Esophagus muscularis mucosa (tissue), 4 donors: ENCODE measurements around the gene RDX. TPM values are rescaled to one million over a fixed set of nuclear protein-coding genes. Genes with fewer than 3 reads are reported as not detected.
A peak's percentile ranks its signal among the peaks of the same experiment; 100 is the strongest.
"Not testable (repeated sequence)": the region's sequence is repeated elsewhere in the genome, so short reads cannot be mapped to it uniquely, and the experiment has no call there.

ENCODE experiments used
- DNase-seq: peaks from one replicate; pipeline ENCODE4 v3.0.0-alpha.2; 2017; ENCODE audit errors: extremely low spot score
- H3K27ac ChIP-seq, 4 donors: fragments of 200-600 bp; sonication (generic); replicated peaks in 1 of 4; 1 replicate in 3 of 4; 2 replicates in 1 of 4; pipeline ENCODE4 v1.5.1; 2016 to 2019; ENCODE audit warnings: mild to moderate bottlenecking in 1 of 4
- H3K27me3 ChIP-seq, 4 donors: fragments of 200-600 bp; sonication (generic); one replicate each; pipeline versions ENCODE4 v1.5.1 to v1.6.0; 2016 to 2019
- H3K36me3 ChIP-seq, 4 donors: fragments of 200-600 bp; sonication (generic); one replicate each; pipeline ENCODE4 v1.5.1; 2016 to 2019
- H3K4me1 ChIP-seq, 4 donors: fragments of 200-600 bp; sonication (generic); one replicate each; pipeline ENCODE4 v1.5.1; 2016 to 2019
- H3K4me3 ChIP-seq, 4 donors: fragments of 200-600 bp; sonication (generic); 1 replicate in 2 of 4; 2 replicates in 2 of 4; pipeline ENCODE4 v1.5.1; 2016 to 2019; ENCODE audit warnings: mild to moderate bottlenecking in 4 of 4, moderate library complexity in 1 of 4
- H3K9me3 ChIP-seq, 4 donors: fragments of 200-600 bp; sonication (generic); 1 replicate in 3 of 4; 2 replicates in 1 of 4; pipeline ENCODE4 v1.5.1; 2016 to 2019
- CTCF ChIP-seq, 3 experiments: fragments of 200-600 bp in 2 of 3; fragments of 450-650 bp in 1 of 3; sonication (generic) in 2 of 3; IDR thresholded peaks; one replicate each; pipeline ENCODE4 v1.5.1; 2017 to 2019; ENCODE audit warnings: antibody characterized with exemption in 3 of 3, mild to moderate bottlenecking in 2 of 3, moderate library complexity in 1 of 3
- EP300 ChIP-seq: sonication (generic); formaldehyde crosslinking; IDR thresholded peaks from one replicate; pipeline ENCODE4 v1.6.1; 2017; ENCODE audit warnings: antibody characterized with exemption
- POLR2A ChIP-seq: fragments of 450-650 bp; IDR thresholded peaks from one replicate; pipeline ENCODE4 v1.6.1; 2017; ENCODE audit warnings: antibody characterized with exemption, moderate library complexity, mild to moderate bottlenecking, low read depth
- POLR2AphosphoS5 ChIP-seq, 2 donors: sonication (generic); formaldehyde crosslinking; IDR thresholded peaks; one replicate each; pipeline ENCODE4 v1.6.1; 2017; ENCODE audit warnings: antibody characterized with exemption in 2 of 2
- WGBS: methylation state at CpG from one replicate; pipeline ENCODE4 v1.1.5; 2018; 5-methylcytosine and 5-hydroxymethylcytosine counted together
- intact Hi-C: fragments of 100-400 bp; cut with DNase I; formaldehyde crosslinking; loops from one replicate; pipeline ENCODE4 v1.15.1; 2023
- total RNA-seq, 4 donors: library from RNA; depleted of rRNA; stranded (reverse); fragments of >200 nt; gene quantifications; one replicate each; pipeline versions ENCODE4 v1.1.0 to v1.2.1, GENCODE V29; 2016

RDX gene
- total RNA-seq, 4 donors from 2014 or later, result 86.6 to 105 (median 90.4) TPM

GRCh38 chr11:110294509-110294908 lies 1.9 kb downstream of the RDX start:
- peak overlapping the region; percentile 96 to 99 (median 98) for H3K27ac ChIP-seq
- H3K36me3 ChIP-seq, result no peaks in the 10 kb centered on the region
- no peaks in the 10 kb centered on the region for H3K9me3 ChIP-seq
- TF ChIP-seq POLR2AphosphoS5 (IDR thresholded peaks at IDR 0.05) (no peak), POLR2A (no peak), EP300 (no peak)
- peak overlapping the region; percentile 88 to 97 (median 94) for H3K4me3 ChIP-seq
- no peak for DNase-seq
- H3K27me3 ChIP-seq, result no peaks in the 10 kb centered on the region
- peaks cover 46 to 69% (median 65%) of the 10 kb centered on the region in 4 donors for H3K4me1 ChIP-seq
- WGBS, result 36% methylated on average over 6 of the region's 6 CpGs
- intact Hi-C loops, result no loop called here

- Histone ChIP-seq H3K27ac (peak overlapping the region in 2 of 4 donors; percentile 32 to 99), H3K9me3 (no peaks in the 10 kb centered on the region), H3K27me3 (no peaks in the 10 kb centered on the region), H3K4me1 (peaks cover 47 to 78% (median 72%) of the 10 kb centered on the region in 4 donors), H3K36me3 (no peaks in the 10 kb centered on the region), H3K4me3 (peak overlapping the region; percentile 13 to 97 (median 92))
- no peak for TF ChIP-seq POLR2AphosphoS5 (IDR thresholded peaks at IDR 0.05)
- no peak for TF ChIP-seq POLR2A
- no peak for TF ChIP-seq CTCF (IDR thresholded peaks at IDR 0.05)
- no peak for TF ChIP-seq EP300
- intact Hi-C loops, result no loop called here
- no peak for DNase-seq
- 64% methylated on average over 4 of the region's 4 CpGs for WGBS
Measured at GRCh38 chr11:110293389-110293788, 3.0 kb downstream of the RDX start.

GRCh38 chr11:110292146-110292545 lies 4.3 kb downstream of the RDX start:
- DNase-seq, H3K27me3 ChIP-seq, intact Hi-C loops, H3K36me3 ChIP-seq, H3K9me3 ChIP-seq, H3K4me3 ChIP-seq, H3K27ac ChIP-seq: not testable (repeated sequence)
- H3K4me1 ChIP-seq, result peaks cover 51 to 83% (median 74%) of the 10 kb centered on the region in 4 donors
- WGBS, result 88% methylated on average over 4 of the region's 4 CpGs

GRCh38 chr11:110290591-110291334 lies 5.7 kb downstream of the RDX start:
- DNase-seq, result no peak
- no peak overlapping the region for H3K4me3 ChIP-seq
- H3K27ac ChIP-seq, result no peak overlapping the region
- peaks cover 52 to 93% (median 84%) of the 10 kb centered on the region in 4 donors for H3K4me1 ChIP-seq
- no peaks in the 10 kb centered on the region for H3K9me3 ChIP-seq
- 98% methylated on average over 7 of the region's 7 CpGs for WGBS
- H3K27me3 ChIP-seq, result no peaks in the 10 kb centered on the region
- no peak for TF ChIP-seq POLR2AphosphoS5 (IDR thresholded peaks at IDR 0.05)
- no peak for TF ChIP-seq EP300
- TF ChIP-seq POLR2A, result no peak
- no peak for TF ChIP-seq CTCF (IDR thresholded peaks at IDR 0.05)
- intact Hi-C loops, result no loop called here
- no peaks in the 10 kb centered on the region for H3K36me3 ChIP-seq

GRCh38 chr11:110289472-110289871 lies 6.9 kb downstream of the RDX start:
- intact Hi-C loops, result no loop called here
- H3K4me1 ChIP-seq, result peaks cover 45 to 83% (median 83%) of the 10 kb centered on the region in 4 donors
- H3K27me3 ChIP-seq, result no peaks in the 10 kb centered on the region
- H3K4me3 ChIP-seq, result no peak overlapping the region
- H3K9me3 ChIP-seq, result no peaks in the 10 kb centered on the region
- no peaks in the 10 kb centered on the region for H3K36me3 ChIP-seq
- DNase-seq, result no peak
- TF ChIP-seq CTCF (IDR thresholded peaks at IDR 0.05) (no peak), POLR2AphosphoS5 (IDR thresholded peaks at IDR 0.05) (no peak), EP300 (no peak)
- H3K27ac ChIP-seq, result no peak overlapping the region
- WGBS, result 81% methylated on average over 10 of the region's 10 CpGs
